Stimulated activated CD4-positive, alpha-beta T cell treated with anti-CD3 and anti-CD28 coated beads, Interleukin-15, amount 100 ng/mL, for 24 hours (primary cell): Measurements from ENCODE around the gene LSM14B.

Experiments used
- DNase-seq: peaks from one replicate; pipeline ENCODE4 v3.0.0-alpha.2; 2020

LSM14B gene

GRCh38 chr20:62133051-62133845, 11.0 kb downstream of the LSM14B start:
- no peak for DNase-seq

GRCh38 chr20:62133864-62134263, 11.6 kb downstream of the LSM14B start:
- no peak for DNase-seq

- DNase-seq = no peak
These were observed 12.5 kb downstream of the LSM14B start for GRCh38 chr20:62134735-62135231.

DNA sequence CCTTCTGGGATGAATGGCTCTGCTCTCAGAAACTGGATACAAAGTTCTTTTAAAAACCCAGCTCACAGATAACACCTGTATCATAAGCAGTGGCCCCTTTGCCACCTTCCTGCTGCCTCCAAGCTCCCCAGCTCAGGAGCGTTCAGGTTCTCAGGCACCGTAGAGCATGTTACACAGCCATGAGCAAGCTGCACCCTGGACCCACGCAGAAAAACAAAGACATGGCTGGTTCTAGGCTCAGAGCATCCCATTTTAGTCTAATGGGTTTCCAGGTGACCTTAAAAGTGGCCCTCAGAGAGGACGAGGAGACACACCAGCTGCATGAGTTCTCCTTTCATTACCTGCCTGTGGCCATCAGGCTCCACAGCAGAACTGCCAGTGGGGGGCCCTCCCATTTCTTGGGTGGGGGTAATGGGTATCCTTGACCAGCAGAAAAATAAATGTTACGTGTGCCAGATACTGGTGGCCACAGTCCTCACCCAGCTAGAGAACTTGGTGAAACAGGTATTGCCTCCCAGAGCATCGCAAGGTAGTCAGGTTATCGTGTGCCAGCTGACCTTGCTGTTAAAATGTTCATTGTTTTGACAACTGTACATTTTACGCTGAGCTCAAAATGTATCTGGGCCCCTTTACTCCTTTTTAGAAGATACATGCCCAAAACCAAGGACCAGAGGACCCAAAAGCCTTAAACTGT, 13.4 kb downstream of the LSM14B start:
- no peak for DNase-seq

GRCh38 chr20:62136283-62137091, 14.2 kb downstream of the LSM14B start:
- peak; percentile 70 for DNase-seq

GRCh38 chr20:62137092-62137384, 14.8 kb downstream of the LSM14B start:
- no peak for DNase-seq

- DNase-seq = no peak
These were observed 15.4 kb downstream of the LSM14B start for GRCh38 chr20:62137478-62138203.

- no peak for DNase-seq
These were observed 15.9 kb downstream of the LSM14B start for GRCh38 chr20:62138204-62138543.

- DNase-seq = no peak
These were observed 16.6 kb downstream of the LSM14B start for GRCh38 chr20:62138912-62139311.

GRCh38 chr20:62139636-62140035, 17.4 kb downstream of the LSM14B start:
- no peak for DNase-seq

DNA sequence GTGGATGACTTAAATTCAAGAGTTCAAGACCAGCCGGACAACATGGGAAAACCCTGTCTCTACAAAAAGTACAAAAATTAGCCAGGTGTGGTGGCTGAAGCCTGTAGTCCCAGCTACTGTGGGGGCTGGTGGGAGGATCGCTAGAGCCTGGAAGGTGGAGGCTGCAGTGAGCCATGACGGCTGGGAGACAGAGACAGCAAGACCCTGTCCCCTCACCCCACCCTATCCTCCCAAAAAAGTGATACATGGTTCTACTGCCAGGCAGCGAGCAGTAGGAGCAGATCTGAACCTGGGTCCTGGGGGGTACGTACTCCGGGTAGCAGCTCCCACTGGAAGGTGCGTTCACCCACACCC, 18.7 kb downstream of the LSM14B start:
- DNase-seq = no peak

GRCh38 chr20:62141397-62142251, 19.3 kb downstream of the LSM14B start:
- DNase-seq = peak; percentile 40

- DNase-seq = peak; percentile 25
These were observed 20.2 kb downstream of the LSM14B start for GRCh38 chr20:62142252-62143080.

- peak; percentile 89 for DNase-seq
These were observed 21.0 kb downstream of the LSM14B start, which contains the start of the genes PSMA7 and SS18L1 for GRCh38 chr20:62143081-62143956. Gene PSMA7 (minus strand): TSS chr20:62143394. CDS start chr20:62143303, 91 bp downstream. Gene SS18L1 (plus strand): TSS chr20:62143769. CDS start chr20:62143821, 52 bp downstream.

DNA sequence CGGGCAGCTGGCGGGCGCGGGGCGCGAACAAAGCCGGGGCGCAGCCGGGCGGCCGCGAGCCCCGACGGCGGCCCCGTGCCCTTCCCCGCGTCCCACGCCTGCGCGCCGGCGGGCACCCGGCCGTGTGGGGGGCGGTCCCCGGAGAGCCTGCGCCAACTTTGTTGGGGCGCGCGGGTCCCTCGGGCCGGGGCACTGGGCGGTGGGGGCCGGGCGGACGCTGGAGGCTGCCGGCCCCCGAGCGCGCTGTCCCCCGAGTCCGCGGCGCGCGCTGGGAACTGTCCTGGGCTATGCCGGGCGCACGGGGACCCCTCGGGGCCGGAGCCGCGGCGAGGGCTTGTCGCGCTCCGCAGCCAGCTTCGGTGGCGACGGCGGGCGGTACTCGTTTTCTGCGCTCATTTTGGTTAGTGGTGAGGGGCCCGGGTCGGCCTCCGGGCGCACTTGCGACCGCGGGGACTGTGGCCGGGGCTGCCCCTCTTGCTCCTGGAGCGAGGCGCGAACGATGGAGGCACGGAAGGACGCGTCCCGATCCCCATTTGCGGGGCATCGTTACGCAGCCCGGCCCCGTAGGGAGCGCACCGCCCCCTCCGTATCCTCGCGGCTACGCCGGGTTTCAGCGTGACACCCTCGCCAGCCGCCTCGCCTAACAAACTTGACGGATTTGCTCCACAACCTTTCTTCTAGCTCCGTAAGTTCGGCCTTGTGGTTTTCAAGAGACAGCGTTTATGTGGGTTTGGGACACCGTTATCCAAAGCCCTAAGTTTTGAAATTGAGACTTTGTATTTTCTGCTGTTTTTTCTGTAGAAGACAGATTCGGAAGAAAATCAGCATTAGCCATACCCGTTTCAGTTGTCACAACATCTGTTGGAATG, 21.9 kb downstream of the LSM14B start:
- peak; percentile 80 for DNase-seq

DNA sequence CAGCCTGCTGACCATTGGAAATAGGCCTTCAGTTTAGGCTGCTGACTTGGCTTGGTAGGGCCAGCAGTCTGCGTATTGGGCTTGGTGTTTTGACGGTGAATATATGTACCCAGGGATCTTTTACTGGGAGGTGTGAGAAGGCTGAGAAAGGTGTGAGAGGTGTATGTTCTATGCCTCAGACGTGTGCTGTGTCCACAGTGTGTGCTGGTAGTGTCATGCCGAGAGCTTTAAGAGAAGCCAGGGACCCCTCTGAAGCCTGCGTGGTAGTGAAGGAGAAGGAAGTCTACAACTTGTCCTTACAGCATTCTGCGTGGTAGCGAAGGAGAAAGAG, 23.4 kb downstream of the LSM14B start:
- no peak for DNase-seq

DNA sequence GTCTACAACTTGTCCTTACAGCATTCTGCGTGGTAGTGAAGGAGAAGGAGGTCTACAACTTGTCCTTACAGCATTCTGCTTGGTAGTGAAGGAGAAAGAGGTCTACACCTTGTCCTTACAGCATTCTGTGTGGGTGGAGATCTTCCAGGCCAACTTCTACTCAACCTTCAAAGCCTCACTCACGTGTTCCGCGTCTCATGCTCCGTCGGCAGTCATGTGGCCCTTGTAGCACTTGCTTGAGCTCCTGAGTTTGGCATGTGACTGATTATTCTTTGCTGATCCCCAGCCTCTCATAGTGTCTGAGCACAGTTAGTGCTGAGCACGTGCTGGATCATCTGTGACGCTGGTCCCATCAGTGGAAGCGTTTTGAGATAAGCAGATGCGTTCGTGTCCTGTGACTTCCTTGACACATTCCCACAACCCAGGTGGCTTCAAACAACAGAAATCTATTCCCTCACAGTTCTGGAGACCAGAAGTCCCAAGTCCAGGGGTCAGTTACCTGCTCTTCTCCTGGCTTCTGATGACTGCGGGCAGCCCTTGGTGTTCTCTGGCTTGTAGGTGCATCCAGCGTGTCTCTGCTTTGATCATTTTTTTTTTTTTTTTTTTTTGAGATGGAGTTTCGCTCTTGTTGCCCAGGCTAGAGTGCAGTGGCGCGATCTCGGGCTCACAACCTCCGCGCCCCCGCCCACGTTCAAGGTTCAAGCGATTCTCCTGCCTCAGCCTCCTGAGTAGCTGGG, 23.9 kb downstream of the LSM14B start:
- DNase-seq = no peak

- no peak for DNase-seq
These were observed 24.9 kb downstream of the LSM14B start for GRCh38 chr20:62147125-62147524.
